Glutamatergic neuron (in vitro differentiated cells): ENCODE measurements around the gene TMEM30A. TPM values are rescaled to one million over a fixed set of nuclear protein-coding genes. Genes with fewer than 3 reads are reported as not detected.

Source experiments
- DNase-seq: peaks from one replicate; pipeline ENCODE4 v3.0.0; 2022
- H3K27ac Mint-ChIP-seq: one replicate; pipeline ENCODE4 v1.8.0; 2020; ENCODE audit warnings: mild to moderate bottlenecking, mixed read lengths, inconsistent platforms; ENCODE audit not compliant: unreplicated experiment
- H3K27me3 Mint-ChIP-seq: one replicate; pipeline ENCODE4 v1.8.0; 2020; ENCODE audit warnings: mild to moderate bottlenecking, moderate library complexity, mixed read lengths, inconsistent platforms; ENCODE audit not compliant: unreplicated experiment
- H3K36me3 Mint-ChIP-seq: one replicate; pipeline ENCODE4 v1.8.0; 2020; ENCODE audit warnings: mild to moderate bottlenecking, mixed read lengths, inconsistent platforms; ENCODE audit not compliant: unreplicated experiment
- H3K4me1 Mint-ChIP-seq: one replicate; pipeline ENCODE4 v1.8.0; 2020; ENCODE audit warnings: mild to moderate bottlenecking, low read depth, mixed read lengths, inconsistent platforms; ENCODE audit not compliant: unreplicated experiment
- H3K4me3 Mint-ChIP-seq: one replicate; pipeline ENCODE4 v1.8.0; 2020; ENCODE audit warnings: mild to moderate bottlenecking, mixed read lengths, inconsistent platforms; ENCODE audit not compliant: unreplicated experiment
- H3K9me3 Mint-ChIP-seq: one replicate; pipeline ENCODE4 v1.8.0; 2020; ENCODE audit warnings: mild to moderate bottlenecking, moderate library complexity, mixed read lengths, inconsistent platforms; ENCODE audit not compliant: unreplicated experiment
- CTCF ChIP-seq: fragments of 200-600 bp; sonication (generic); IDR thresholded peaks from one replicate; pipeline ENCODE4 v1.5.0; 2021; ENCODE audit not compliant: partially characterized antibody, unreplicated experiment
- total RNA-seq: library from RNA; stranded (reverse); fragmentation: NEBNext Ultra II Directional; extraction: Animal tissue kit (Norgen Biotek cat#: 25700); gene quantifications from one replicate; pipeline ENCODE4 v1.2.1, GENCODE V29; 2021; ENCODE audit not compliant: unreplicated experiment

TMEM30A gene
- total RNA-seq, 1 donor from 2014 or later = 88.3 TPM

GRCh38 chr6:75249837-75250236, 34.8 kb downstream of the TMEM30A start:
- H3K27me3 Mint-ChIP-seq = no peaks in the 10 kb centered on the region
- H3K9me3 Mint-ChIP-seq = no peaks in the 10 kb centered on the region
- H3K27ac Mint-ChIP-seq = no peak overlapping the region
- H3K4me3 Mint-ChIP-seq = no peak overlapping the region
- H3K4me1 Mint-ChIP-seq = no peaks in the 10 kb centered on the region
- TF ChIP-seq CTCF = no peak
- no peak for DNase-seq
- H3K36me3 Mint-ChIP-seq = no peaks in the 10 kb centered on the region

GRCh38 chr6:75246386-75246785, 38.2 kb downstream of the TMEM30A start:
- TF ChIP-seq CTCF = no peak
- Mint-ChIP-seq H3K36me3 (no peaks in the 10 kb centered on the region), H3K27ac (no peak overlapping the region), H3K4me3 (no peak overlapping the region), H3K4me1 (no peaks in the 10 kb centered on the region), H3K9me3 (peaks cover 2% of the 10 kb centered on the region), H3K27me3 (peaks cover 2% of the 10 kb centered on the region)
- no peak for DNase-seq

- Mint-ChIP-seq H3K27me3 (peaks cover 2% of the 10 kb centered on the region), H3K27ac (peak overlapping the region; percentile 92), H3K4me1 (peaks cover 3% of the 10 kb centered on the region), H3K4me3 (peak overlapping the region; percentile 99), H3K36me3 (no peaks in the 10 kb centered on the region), H3K9me3 (peaks cover 2% of the 10 kb centered on the region)
- no peak for TF ChIP-seq CTCF
- no peak for DNase-seq
Measured at GRCh38 chr6:75244063-75244584, 40.5 kb downstream of the TMEM30A start.

- DNase-seq = peak; percentile 84
- H3K27ac Mint-ChIP-seq = peak within 1 kb of the TSS; percentile 92
- TF ChIP-seq CTCF = no peak
- H3K4me3 Mint-ChIP-seq = peak within 1 kb of the TSS; percentile 99
- H3K9me3 Mint-ChIP-seq = peaks cover 2% of the 10 kb centered on the region
- H3K27me3 Mint-ChIP-seq = peaks cover 2% of the 10 kb centered on the region
- peaks cover 3% of the 10 kb centered on the region for H3K4me1 Mint-ChIP-seq
- H3K36me3 Mint-ChIP-seq = no peaks in the 10 kb centered on the region
Measured at GRCh38 chr6:75243333-75244062, 41.1 kb downstream of the TMEM30A start, which contains the start of gene COX7A2. COX7A2 (minus strand) TSS chr6:75243801; CDS start chr6:75243734, 67 bp downstream.

GRCh38 chr6:75236630-75237029, 48.0 kb downstream of the TMEM30A start:
- TF ChIP-seq CTCF = no peak
- Mint-ChIP-seq H3K4me1 (peaks cover 38% of the 10 kb centered on the region), H3K9me3 (no peaks in the 10 kb centered on the region), H3K4me3 (no peak overlapping the region), H3K27ac (no peak overlapping the region), H3K36me3 (no peaks in the 10 kb centered on the region), H3K27me3 (no peaks in the 10 kb centered on the region)
- no peak for DNase-seq
